ENCODE measurements around the gene STOX1.
"Not testable (repeated sequence)": the region's sequence is repeated elsewhere in the genome, so short reads cannot be mapped to it uniquely, and the experiment has no call there.

Gene STOX1, protein sequence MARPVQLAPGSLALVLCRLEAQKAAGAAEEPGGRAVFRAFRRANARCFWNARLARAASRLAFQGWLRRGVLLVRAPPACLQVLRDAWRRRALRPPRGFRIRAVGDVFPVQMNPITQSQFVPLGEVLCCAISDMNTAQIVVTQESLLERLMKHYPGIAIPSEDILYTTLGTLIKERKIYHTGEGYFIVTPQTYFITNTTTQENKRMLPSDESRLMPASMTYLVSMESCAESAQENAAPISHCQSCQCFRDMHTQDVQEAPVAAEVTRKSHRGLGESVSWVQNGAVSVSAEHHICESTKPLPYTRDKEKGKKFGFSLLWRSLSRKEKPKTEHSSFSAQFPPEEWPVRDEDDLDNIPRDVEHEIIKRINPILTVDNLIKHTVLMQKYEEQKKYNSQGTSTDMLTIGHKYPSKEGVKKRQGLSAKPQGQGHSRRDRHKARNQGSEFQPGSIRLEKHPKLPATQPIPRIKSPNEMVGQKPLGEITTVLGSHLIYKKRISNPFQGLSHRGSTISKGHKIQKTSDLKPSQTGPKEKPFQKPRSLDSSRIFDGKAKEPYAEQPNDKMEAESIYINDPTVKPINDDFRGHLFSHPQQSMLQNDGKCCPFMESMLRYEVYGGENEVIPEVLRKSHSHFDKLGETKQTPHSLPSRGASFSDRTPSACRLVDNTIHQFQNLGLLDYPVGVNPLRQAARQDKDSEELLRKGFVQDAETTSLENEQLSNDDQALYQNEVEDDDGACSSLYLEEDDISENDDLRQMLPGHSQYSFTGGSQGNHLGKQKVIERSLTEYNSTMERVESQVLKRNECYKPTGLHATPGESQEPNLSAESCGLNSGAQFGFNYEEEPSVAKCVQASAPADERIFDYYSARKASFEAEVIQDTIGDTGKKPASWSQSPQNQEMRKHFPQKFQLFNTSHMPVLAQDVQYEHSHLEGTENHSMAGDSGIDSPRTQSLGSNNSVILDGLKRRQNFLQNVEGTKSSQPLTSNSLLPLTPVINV

DNA sequence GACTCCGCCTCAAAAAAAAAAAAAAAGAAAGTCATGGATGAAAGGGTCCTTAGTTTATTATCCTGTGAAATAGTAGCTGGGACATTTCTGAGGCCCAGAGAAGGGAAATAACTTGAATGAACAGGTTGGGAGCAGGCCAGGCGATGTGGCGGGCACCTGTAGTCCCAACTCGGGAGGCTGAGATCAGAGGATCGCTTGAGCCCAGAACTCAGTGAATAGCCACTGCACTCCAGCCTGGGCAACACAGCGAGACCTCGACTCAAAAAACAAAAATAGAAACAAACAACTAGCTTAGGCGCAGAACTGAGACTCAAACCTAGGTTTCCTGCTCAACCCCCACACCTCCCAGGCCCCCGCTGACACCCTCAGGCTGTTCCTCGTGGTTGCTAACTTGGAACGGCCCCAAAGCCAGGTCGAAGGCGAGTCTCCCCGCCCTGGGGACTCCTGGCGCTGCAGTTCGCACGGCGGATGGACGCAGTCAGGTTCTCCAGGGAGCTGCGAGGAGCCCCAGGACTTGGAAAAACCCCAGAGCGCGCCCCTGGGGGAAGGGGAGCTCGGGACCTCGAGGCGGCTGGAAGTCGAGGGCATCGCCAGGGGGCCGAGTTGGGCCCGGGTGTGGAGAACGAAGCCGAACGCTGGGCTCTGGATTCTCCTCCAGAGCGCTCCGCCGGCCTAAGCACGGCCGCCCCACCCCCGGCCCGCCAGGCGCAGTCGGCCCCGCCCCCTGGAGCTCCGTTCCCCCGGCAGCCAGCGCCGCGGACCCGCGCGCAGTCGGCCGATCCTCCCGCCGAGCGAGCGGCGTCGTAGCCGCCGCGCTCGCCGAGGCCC lies at the start of gene STOX1:
STOX1 (plus strand) TSS at position 768 of the 828 bp plus-strand sequence. CDS start 93 bp downstream, outside the sequence.
- Mint-ChIP-seq H3K4me1 (peaks cover 10% of the 10 kb centered on the region), H3K27me3 (peaks cover 6% of the 10 kb centered on the region), H3K4me3 (peak within 1 kb of the TSS; percentile 73), H3K36me3 (ENCODE audit: low read depth) (no peaks in the 10 kb centered on the region), H3K9me3 (no peaks in the 10 kb centered on the region), H3K27ac (peak within 1 kb of the TSS; percentile 27)
- peak; percentile 76 for ATAC-seq
- DNase-seq, result peak; percentile 73

DNA sequence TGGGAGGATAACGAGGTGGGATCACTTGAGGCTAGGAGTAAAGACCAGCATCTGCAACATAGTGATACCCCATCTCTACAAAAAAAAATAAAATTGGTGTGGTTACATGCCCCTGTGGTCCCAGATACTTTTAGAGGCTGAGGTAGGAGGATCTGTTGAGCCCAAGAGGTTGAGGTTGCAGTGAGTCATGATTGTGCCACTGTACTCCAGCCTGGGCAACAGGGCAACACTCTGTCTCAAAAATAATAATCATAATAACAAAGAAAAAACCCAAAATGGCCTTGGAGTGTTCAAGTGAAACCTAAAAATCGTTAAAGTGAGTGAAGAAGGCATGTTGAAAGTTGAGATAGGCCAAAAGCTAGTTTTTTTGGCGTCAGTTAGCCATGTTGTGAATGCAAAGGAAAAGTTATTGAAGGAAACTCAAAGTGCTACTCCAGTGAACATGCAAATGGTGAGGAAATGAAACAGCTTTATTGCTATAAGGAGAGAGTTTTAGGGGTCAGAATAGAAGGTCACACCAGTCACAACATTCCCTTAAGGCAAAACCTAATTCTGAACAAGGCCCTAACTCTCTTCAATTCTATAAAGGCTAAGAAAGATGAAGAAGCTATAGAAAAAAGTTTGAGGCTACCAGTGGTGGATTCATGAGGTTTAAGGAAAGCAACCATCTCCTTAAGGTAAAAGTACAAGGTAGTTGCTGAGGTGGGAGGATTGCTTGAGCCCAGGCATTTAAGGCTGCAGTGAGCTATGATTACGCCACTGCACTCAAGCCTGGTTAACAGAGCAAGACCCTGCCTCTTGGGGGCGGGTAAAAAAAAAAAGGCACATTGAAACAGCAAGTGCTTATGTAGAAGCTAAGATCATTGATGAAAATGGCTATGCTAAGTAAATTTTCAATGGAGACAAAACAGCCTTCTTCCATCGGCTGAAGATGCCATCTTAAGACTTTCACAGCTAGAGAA lies 45.4 kb upstream of the STOX1 start:
- Mint-ChIP-seq H3K4me3 (no peak overlapping the region), H3K36me3 (ENCODE audit: low read depth) (peaks cover 57% of the 10 kb centered on the region)
- ATAC-seq, result no peak

DNA sequence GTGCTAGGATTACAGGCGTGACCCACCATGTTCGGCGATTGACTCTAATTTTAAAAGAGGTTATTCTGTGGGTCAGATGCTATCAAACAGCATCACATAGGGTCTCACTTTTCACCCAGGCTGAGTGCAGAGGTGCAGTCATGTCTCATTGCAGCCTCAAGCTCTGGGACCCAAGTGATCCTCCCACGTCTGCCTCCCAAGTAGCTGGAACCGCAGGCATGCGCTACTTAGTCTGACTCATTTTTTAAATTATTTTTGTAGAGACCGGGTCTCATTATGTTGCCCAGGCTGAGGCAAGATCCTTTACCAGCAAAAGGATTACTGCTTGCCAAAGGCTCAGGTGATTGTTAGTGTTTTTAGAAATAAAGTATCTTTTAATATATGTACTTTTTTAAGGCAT lies 42.9 kb upstream of the STOX1 start:
- no peak overlapping the region for H3K4me3 Mint-ChIP-seq
- DNase-seq (no peak), ATAC-seq (no peak)
- no peaks in the 10 kb centered on the region for H3K9me3 Mint-ChIP-seq
- no peak overlapping the region for H3K27ac Mint-ChIP-seq
- no peaks in the 10 kb centered on the region for H3K27me3 Mint-ChIP-seq
- H3K36me3 Mint-ChIP-seq (ENCODE audit: low read depth), result peaks cover 50% of the 10 kb centered on the region
- H3K4me1 Mint-ChIP-seq, result peaks cover 9% of the 10 kb centered on the region

More for the DNA sequence above, 45.4 kb upstream of the STOX1 start:
- Mint-ChIP-seq H3K27ac (peak overlapping the region; percentile 53), H3K9me3 (no peaks in the 10 kb centered on the region), H3K27me3 (no peaks in the 10 kb centered on the region), H3K4me1 (peaks cover 9% of the 10 kb centered on the region)
- no peak for DNase-seq

DNA sequence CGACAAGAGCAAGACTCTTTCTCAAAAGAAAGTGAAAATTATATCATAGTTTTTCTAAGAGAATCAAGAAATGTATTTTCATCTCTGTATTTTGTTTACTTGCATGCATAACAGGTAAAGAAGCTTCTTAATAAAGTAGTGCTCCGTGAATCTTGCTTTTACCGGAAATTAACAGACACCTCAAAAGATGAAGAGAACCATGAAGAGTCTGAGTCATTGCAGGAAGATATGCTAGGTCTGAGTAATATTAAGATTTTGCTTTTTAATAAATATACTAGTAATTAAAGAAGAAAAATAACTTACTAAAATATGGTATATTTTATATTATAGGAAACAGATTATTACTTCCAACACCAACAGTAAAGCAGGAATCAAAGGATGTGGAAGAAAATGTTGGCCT lies 39.5 kb upstream of the STOX1 start:
- no peak overlapping the region for H3K27ac Mint-ChIP-seq
- no peaks in the 10 kb centered on the region for H3K27me3 Mint-ChIP-seq
- DNase-seq (no peak), ATAC-seq (no peak)
- H3K9me3 Mint-ChIP-seq, result no peaks in the 10 kb centered on the region
- peaks cover 44% of the 10 kb centered on the region for H3K36me3 Mint-ChIP-seq (ENCODE audit: low read depth)
- H3K4me1 Mint-ChIP-seq, result no peaks in the 10 kb centered on the region
- no peak overlapping the region for H3K4me3 Mint-ChIP-seq

DNA sequence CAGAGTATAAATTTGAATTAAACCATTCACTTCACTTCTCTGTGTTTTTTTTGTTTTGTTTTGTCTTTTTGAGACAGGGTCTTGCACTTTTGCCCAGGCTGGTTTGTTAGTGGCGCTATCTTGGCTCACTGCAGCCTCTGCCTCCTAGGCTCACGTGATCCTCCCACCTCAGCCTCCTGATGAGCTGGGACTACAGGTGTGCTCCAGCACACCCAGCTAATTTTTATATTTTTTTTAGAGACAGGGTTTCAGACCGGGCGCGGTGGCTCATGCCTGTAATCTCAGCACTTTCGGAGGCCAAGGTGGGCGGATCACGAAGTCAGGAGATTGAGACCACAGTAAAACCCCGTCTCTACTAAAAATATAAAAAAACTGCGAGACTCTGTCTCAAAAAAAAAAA lies 36.9 kb upstream of the STOX1 start:
- ATAC-seq (no peak), DNase-seq (no peak)
- Mint-ChIP-seq H3K4me3 (no peak overlapping the region), H3K9me3 (no peaks in the 10 kb centered on the region), H3K36me3 (ENCODE audit: low read depth) (peaks cover 42% of the 10 kb centered on the region), H3K27me3 (no peaks in the 10 kb centered on the region), H3K27ac (no peak overlapping the region), H3K4me1 (no peaks in the 10 kb centered on the region)

DNA sequence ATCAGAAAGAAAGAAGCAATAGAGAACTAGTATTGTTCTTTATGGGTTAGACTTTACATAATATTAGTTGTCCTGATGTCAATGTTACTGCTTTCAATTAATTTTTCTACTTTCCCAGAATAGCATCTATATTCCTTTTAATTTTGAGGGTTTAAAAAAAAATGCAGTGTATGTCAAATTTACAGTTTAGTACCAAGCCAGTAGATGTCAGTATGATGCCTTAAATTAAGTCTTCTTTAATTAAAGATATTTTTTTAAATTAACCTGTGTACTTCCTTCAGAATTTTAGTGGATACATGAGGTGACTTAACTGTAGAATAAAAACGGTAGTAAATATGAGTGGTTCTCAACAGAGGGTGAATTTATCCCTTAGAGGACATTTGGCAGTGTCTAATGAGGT lies 35.2 kb upstream of the STOX1 start:
- no peaks in the 10 kb centered on the region for H3K27me3 Mint-ChIP-seq
- H3K27ac Mint-ChIP-seq, result no peak overlapping the region
- peaks cover 30% of the 10 kb centered on the region for H3K36me3 Mint-ChIP-seq (ENCODE audit: low read depth)
- ATAC-seq, result no peak
- DNase-seq, result no peak
- H3K4me3 Mint-ChIP-seq, result no peak overlapping the region
- no peaks in the 10 kb centered on the region for H3K9me3 Mint-ChIP-seq
- no peaks in the 10 kb centered on the region for H3K4me1 Mint-ChIP-seq

DNA sequence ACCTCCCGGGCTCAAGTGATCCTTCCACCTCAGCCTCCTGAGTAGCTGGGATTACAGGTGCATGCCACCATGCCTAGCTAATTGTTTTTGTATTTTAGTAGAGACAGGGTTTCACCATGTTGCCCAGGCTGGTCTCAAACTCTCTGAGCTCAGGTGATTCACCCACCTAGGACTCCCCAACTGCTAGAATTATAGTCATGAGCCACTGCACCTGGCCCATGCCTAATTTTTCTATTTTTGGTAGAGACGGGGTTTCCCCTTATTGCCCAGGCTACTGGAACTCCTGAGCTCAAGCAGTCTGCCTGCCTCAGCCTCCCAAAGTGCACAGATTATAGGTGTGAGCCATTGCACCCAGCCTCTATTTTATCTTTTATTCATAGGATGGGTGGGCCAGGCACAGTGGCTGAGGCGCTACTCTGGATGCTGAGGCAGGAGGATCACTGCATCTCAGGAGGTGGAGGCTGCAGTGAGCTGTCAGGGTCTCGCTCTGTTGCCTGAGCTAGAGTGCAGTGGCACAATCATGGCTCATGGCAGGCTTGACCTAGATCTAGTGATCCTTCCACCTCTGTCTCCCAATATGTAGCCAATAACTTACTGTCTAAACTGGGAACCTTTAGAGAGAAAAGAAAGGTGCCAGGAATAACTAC lies 31.3 kb upstream of the STOX1 start:
- Mint-ChIP-seq H3K4me1 (no peaks in the 10 kb centered on the region), H3K36me3 (ENCODE audit: low read depth) (peaks cover 19% of the 10 kb centered on the region), H3K4me3 (no peak overlapping the region), H3K9me3 (no peaks in the 10 kb centered on the region), H3K27ac (no peak overlapping the region), H3K27me3 (no peaks in the 10 kb centered on the region)
- ATAC-seq (no peak), DNase-seq (no peak)

DNA sequence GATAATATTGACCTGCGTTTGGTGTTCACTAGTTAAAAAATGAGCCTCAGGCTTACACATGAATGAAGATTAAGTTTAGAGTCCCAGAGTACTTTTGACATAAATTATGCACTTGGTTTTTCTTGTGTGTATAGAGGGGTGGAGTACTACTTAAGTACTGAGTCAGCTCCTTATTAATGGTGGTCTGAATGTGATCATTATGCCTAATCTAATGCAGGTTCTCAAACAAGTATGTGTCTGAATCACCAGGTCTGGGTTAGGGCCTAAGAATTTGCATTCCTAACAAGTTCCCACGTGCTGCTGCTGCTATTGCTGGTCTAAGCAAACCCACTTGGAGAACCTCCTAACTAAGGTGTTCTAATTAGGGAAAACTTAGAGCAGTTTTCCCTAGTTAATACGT lies 30.7 kb upstream of the STOX1 start:
- Mint-ChIP-seq H3K27me3 (no peaks in the 10 kb centered on the region), H3K4me1 (no peaks in the 10 kb centered on the region), H3K36me3 (ENCODE audit: low read depth) (peaks cover 16% of the 10 kb centered on the region), H3K4me3 (no peak overlapping the region), H3K9me3 (no peaks in the 10 kb centered on the region), H3K27ac (no peak overlapping the region)
- DNase-seq (no peak), ATAC-seq (no peak)

DNA sequence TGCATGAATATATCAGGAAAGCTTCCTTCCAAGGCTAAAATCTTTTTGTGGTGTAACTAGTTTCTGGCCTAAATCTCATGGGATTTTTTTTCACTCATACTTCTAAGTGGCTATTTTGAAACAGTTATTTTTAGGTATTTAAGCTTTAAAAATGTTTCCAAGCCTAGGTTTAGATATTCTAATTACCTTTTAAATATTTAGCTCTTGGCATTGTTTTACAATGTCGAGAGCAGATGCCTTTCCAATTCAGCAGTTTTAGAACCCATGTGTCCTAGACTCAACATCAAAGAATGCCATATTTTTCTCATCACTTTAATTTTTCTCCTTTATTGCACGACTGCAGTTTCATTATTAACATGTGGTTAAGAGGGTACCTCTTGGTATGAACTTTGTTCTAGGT lies 27.1 kb upstream of the STOX1 start:
- DNase-seq (no peak), ATAC-seq (no peak)
- Mint-ChIP-seq H3K27ac (no peak overlapping the region), H3K36me3 (ENCODE audit: low read depth) (peaks cover 3% of the 10 kb centered on the region), H3K4me3 (no peak overlapping the region), H3K4me1 (no peaks in the 10 kb centered on the region), H3K27me3 (no peaks in the 10 kb centered on the region), H3K9me3 (no peaks in the 10 kb centered on the region)

DNA sequence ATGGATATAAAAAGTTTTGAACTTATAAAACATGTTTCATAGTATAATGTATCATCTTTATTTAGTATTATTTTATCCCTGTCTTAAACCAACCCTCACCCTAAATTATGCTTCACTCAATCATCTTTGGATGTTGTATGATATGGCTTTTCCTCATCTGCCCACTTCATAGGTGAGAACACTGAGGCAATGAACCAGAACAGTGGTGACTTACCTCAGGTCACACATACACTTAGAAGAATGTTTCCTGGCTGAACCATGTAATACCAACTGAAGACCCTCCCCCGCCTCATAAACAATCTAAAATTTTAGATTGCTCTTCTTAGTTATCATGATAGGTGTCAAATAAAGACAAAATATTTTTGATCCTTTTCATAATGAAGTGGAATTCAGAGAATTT lies 22.6 kb upstream of the STOX1 start:
- Mint-ChIP-seq H3K27ac (no peak overlapping the region), H3K27me3 (no peaks in the 10 kb centered on the region), H3K4me1 (no peaks in the 10 kb centered on the region), H3K4me3 (no peak overlapping the region), H3K9me3 (no peaks in the 10 kb centered on the region), H3K36me3 (ENCODE audit: low read depth) (no peaks in the 10 kb centered on the region)
- DNase-seq (no peak), ATAC-seq (no peak)

DNA sequence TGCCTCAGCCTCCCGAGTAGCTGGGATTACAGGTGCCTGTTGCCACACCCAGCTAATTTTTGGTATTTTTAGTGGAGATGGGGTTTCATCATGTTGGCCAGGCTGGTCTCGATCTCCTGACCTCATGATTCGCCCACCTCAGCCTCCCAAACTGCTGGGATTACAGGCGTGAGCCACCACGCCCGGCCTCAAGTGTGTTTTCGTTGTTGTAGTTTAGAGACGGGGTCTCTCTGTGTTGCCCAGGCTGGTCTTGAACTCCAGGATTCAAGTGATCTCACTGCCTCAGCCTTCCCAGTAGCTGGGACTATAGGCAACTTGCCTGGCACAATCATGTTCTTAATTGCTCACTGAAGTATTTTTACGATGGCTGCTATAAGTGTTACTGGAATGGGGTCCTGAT lies 16.5 kb upstream of the STOX1 start:
- not testable (repeated sequence) for H3K4me1 Mint-ChIP-seq

DNA sequence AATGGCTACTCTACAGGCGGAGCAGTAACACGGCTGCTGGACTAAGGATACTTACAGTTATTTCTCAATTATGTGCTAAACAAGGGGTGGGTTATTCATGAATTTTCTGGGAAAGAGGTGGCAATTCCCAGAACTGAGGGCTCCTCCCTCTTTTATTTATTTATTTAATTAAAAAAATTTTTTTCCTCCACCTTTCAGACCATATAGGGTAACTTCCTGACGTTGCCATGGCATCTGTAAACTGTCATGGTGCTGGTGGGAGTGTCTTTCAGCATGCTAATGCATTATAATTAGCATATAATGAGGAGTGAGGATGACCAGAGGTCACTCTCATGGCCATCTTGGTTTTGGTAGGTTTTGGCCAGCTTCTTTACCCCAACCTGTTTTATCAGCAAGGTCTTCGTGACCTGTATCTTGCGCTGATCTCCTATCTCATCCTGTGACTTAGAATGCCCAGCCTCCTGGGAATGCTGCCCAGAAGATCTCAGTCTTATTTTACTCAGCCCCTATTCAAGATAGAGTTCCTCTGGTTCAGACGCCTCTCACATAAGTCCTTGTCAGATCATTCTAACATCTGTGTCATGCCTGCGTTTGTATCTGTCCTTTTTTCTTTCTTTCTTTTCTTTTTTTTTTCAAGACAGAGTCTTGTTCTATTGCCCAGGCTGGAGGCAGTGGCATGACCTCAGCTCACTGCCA lies 15.9 kb upstream of the STOX1 start:
- H3K4me1 Mint-ChIP-seq, result no peaks in the 10 kb centered on the region
- H3K27ac Mint-ChIP-seq, result no peak overlapping the region
- H3K36me3 Mint-ChIP-seq (ENCODE audit: low read depth), result no peaks in the 10 kb centered on the region
- no peaks in the 10 kb centered on the region for H3K27me3 Mint-ChIP-seq
- ATAC-seq (no peak), DNase-seq (no peak)
- H3K9me3 Mint-ChIP-seq, result no peaks in the 10 kb centered on the region
- no peak overlapping the region for H3K4me3 Mint-ChIP-seq

More for the DNA sequence above, 16.5 kb upstream of the STOX1 start:
- H3K9me3 Mint-ChIP-seq; H3K4me3 Mint-ChIP-seq; H3K36me3 Mint-ChIP-seq (ENCODE audit: low read depth); DNase-seq; H3K27me3 Mint-ChIP-seq; ATAC-seq; H3K27ac Mint-ChIP-seq: not testable (repeated sequence)
